ENCODE measurements around the gene SLC9A7. TPM values are rescaled to one million over a fixed set of nuclear protein-coding genes. Genes with fewer than 3 reads are reported as not detected.

Gene SLC9A7
- total and polyA plus RNA-seq, 2 donors (not counting 3 experiments of a cell fraction or from before 2014, with no cell fraction given), result 4.6 to 7.5 TPM

GRCh38 chrX:46579250-46579649 lies 179.7 kb downstream of the SLC9A7 start:
- intact Hi-C loops (cut with micrococcal nuclease), result loop anchor here (10.0 kb wide), 1 partner anchor 216 kb away; no protein-coding TSS in a partner anchor
- dilution Hi-C loops (cut with MboI; ENCODE audit: extremely low pct_ligation_motif_present, low sequenced_read_pairs), result no loop called here
- no peaks in the 10 kb centered on the region for H3K9me3 ChIP-seq (replicated peaks; ENCODE audit: control insufficient read depth, insufficient read depth, low read length)
- peaks cover 9% of the 10 kb centered on the region for H3K79me2 ChIP-seq (ENCODE audit: control insufficient read depth, insufficient read depth, low read length)
- TF ChIP-seq JUN (IDR thresholded peaks at IDR 0.05; ENCODE audit: borderline replicate concordance, insufficient read depth, insufficient read length, low read depth), result no peak
- TF ChIP-seq POLR2A (IDR thresholded peaks at IDR 0.05; ENCODE audit: low read depth, low read length), result no peak
- TF ChIP-seq, protein P1, sequence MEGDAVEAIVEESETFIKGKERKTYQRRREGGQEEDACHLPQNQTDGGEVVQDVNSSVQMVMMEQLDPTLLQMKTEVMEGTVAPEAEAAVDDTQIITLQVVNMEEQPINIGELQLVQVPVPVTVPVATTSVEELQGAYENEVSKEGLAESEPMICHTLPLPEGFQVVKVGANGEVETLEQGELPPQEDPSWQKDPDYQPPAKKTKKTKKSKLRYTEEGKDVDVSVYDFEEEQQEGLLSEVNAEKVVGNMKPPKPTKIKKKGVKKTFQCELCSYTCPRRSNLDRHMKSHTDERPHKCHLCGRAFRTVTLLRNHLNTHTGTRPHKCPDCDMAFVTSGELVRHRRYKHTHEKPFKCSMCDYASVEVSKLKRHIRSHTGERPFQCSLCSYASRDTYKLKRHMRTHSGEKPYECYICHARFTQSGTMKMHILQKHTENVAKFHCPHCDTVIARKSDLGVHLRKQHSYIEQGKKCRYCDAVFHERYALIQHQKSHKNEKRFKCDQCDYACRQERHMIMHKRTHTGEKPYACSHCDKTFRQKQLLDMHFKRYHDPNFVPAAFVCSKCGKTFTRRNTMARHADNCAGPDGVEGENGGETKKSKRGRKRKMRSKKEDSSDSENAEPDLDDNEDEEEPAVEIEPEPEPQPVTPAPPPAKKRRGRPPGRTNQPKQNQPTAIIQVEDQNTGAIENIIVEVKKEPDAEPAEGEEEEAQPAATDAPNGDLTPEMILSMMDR (IDR thresholded peaks at IDR 0.05; ENCODE audit: extremely low read depth in 1 of 2, insufficient read depth in 1 of 2, low read depth in 1 of 2, low read length in 2 of 2), result no peak
- no peak for TF ChIP-seq EZH2 (IDR thresholded peaks at IDR 0.05; ENCODE audit: borderline replicate concordance, low read depth, low read length, severe bottlenecking)
- TF ChIP-seq FOS (IDR thresholded peaks at IDR 0.05; ENCODE audit: borderline replicate concordance, insufficient read depth, low read length), result no peak
- H3K4me2 ChIP-seq (ENCODE audit: insufficient read depth, low read length), result no peak overlapping the region
- no peaks in the 10 kb centered on the region for H3K9me1 ChIP-seq (replicated peaks; ENCODE audit: control insufficient read depth, extremely low read depth, insufficient read depth, low read length)
- H3K4me3 ChIP-seq (replicated peaks in 1 of 3; ENCODE audit: insufficient read depth in 1 of 3, low read depth in 1 of 3, low read length in 3 of 3), result no peak overlapping the region
- no peaks in the 10 kb centered on the region for H4K20me1 ChIP-seq (replicated peaks; ENCODE audit: control insufficient read depth, extremely low read depth, insufficient read depth, low read length)
- H3K27me3 ChIP-seq (ENCODE audit: control insufficient read depth in 2 of 2, insufficient read depth in 2 of 2, low read length in 2 of 2), result no peaks in the 10 kb centered on the region
- ChIA-PET CTCF (interaction anchor here (0.8 to 1.0 kb wide), 3 partner anchors 9 to 24 kb away, joined by 3 to 4 read pairs (median 3); no protein-coding TSS in a partner anchor), POLR2A (no interaction called here)
- H3K9ac ChIP-seq (replicated peaks; ENCODE audit: extremely low read depth, insufficient read depth, low read length), result no peak overlapping the region
- BruUV-seq (replicated peaks), result no TSS peak
- no peak overlapping the region for H3K27ac ChIP-seq (ENCODE audit: insufficient read depth, low read depth, low read length)
- DNase-seq (ENCODE audit: low read depth, low spot score) (no peak), FAIRE-seq (peak; percentile 24)
- no peaks in the 10 kb centered on the region for H3K36me3 ChIP-seq (ENCODE audit: control insufficient read depth in 2 of 2, extremely low read depth in 1 of 2, insufficient read depth in 2 of 2, low read length in 2 of 2)
- no peak overlapping the region for H2AFZ ChIP-seq (ENCODE audit: low read depth, low read length)
- peaks cover 40% of the 10 kb centered on the region for H3K4me1 ChIP-seq (ENCODE audit: control insufficient read depth, extremely low read depth, insufficient read depth, low read length)
